Measurements from ENCODE around the gene MLH1.
"Not testable (repeated sequence)": the region's sequence is repeated elsewhere in the genome, so short reads cannot be mapped to it uniquely, and the experiment has no call there.

- not testable (repeated sequence) for TF ChIP-seq CTCF, POLR2A (IDR thresholded peaks at IDR 0.05)
Measured at GRCh38 chr3:36947814-36948213, 45.5 kb upstream of the MLH1 start.

Data from heart left ventricle (tissue), 13 donors.